Smooth muscle cell (in vitro differentiated cells): ENCODE results near the gene LLPH. TPM values are rescaled to one million over a fixed set of nuclear protein-coding genes. Genes with fewer than 3 reads are reported as not detected.

ENCODE experiments used
- DNase-seq: peaks from one replicate; lab custom pipeline; 2025; ENCODE audit not compliant: unreplicated experiment; lab: John Stamatoyannopoulos, UW
- H2AFZ ChIP-seq: fragments of 200-600 bp; sonication (generic); 2 replicates; pipeline ENCODE4 v1.6.0; 2016; ENCODE audit warnings: antibody characterized with exemption, low read depth, mild to moderate bottlenecking
- H3F3A ChIP-seq: fragments of 200-600 bp; sonication (generic); 2 replicates; pipeline ENCODE4 v1.6.0; 2017; ENCODE audit warnings: antibody characterized with exemption, low read depth
- H3K27ac ChIP-seq: fragments of 200-600 bp; sonication (generic); 2 replicates; pipeline ENCODE4 v1.5.1; 2016; ENCODE audit warnings: low read depth, mild to moderate bottlenecking
- H3K27me3 ChIP-seq: fragments of 200-600 bp; sonication (generic); 2 replicates; pipeline ENCODE4 v1.6.1; 2016; ENCODE audit warnings: low read depth, mild to moderate bottlenecking
- H3K36me3 ChIP-seq: fragments of 200-600 bp; sonication (generic); 2 replicates; pipeline ENCODE4 v1.5.1; 2016; ENCODE audit warnings: low read depth
- H3K4me1 ChIP-seq: fragments of 200-600 bp; sonication (generic); 2 replicates; pipeline ENCODE4 v1.5.1; 2016; ENCODE audit warnings: low read depth
- H3K4me2 ChIP-seq: fragments of 200-600 bp; sonication (generic); 2 replicates; pipeline ENCODE4 v1.6.0; 2016; ENCODE audit warnings: mild to moderate bottlenecking
- H3K4me3 ChIP-seq: fragments of 200-600 bp; sonication (generic); 2 replicates; pipeline ENCODE4 v1.5.1; 2016; ENCODE audit warnings: mild to moderate bottlenecking
- H3K79me2 ChIP-seq: fragments of 200-600 bp; sonication (generic); 2 replicates; pipeline ENCODE4 v1.6.0; 2016; ENCODE audit warnings: low read depth, mild to moderate bottlenecking
- H3K9ac ChIP-seq: fragments of 200-600 bp; sonication (generic); 2 replicates; pipeline ENCODE4 v1.6.0; 2016; ENCODE audit warnings: low read depth
- H3K9me3 ChIP-seq: fragments of 200-600 bp; sonication (generic); replicated peaks from 2 replicates; pipeline ENCODE4 v1.5.1; 2016; ENCODE audit warnings: low read depth
- H4K20me1 ChIP-seq: fragments of 200-600 bp; sonication (generic); 2 replicates; pipeline ENCODE4 v1.6.0; 2016; ENCODE audit warnings: low read depth
- WGBS: methylation state at CpG from one replicate; pipeline ENCODE4 v1.1.7; 2016; ENCODE audit warnings: low lambda C conversion rate; 5-methylcytosine and 5-hydroxymethylcytosine counted together
- polyA plus RNA-seq: library from polyadenylated mRNA; unstranded; fragments of >200 nt; fragmentation: Nextera tagmentation; extraction: Ambion mirVana; gene quantifications from 2 replicates; pipeline ENCODE4 v1.2.1, GENCODE V29; 2016
- total RNA-seq: library from RNA; depleted of rRNA; stranded (reverse); fragments of >200 nt; gene quantifications from 2 replicates; pipeline ENCODE4 v1.2.3, GENCODE V29; 2014
- TF ChIP-seq, protein P1 (sequence below): fragments of 200-600 bp; sonication (generic); IDR thresholded peaks from 2 replicates; pipeline ENCODE4 v1.5.1; 2017; ENCODE audit warnings: borderline replicate concordance, mild to moderate bottlenecking, antibody characterized with exemption; ENCODE audit not compliant: insufficient read depth, poor library complexity, severe bottlenecking

Gene LLPH
- total and polyA plus RNA-seq, 2 experiments from 2014 or later: 9.2 to 33.1 TPM

DNA sequence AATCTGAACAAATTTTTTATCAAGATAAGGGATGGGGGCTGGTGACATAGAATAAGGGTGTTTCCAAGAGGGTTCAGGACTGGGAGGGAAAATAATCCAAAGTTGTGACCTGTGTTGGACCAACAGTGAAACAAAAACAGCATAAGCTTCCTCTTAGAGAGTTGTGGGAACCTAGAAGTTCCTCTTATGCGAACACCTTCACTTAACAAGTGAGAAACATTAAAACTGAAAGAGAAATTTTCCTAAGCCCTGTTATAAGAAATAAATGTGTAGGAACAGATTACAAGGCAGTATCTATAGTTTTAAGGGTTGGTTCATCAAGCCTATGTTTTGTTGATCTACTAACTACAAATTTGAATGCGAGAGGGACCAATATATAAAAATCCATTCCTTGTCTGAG, 58.4 kb downstream of the LLPH start:
- Histone ChIP-seq H3K9ac (no peak overlapping the region), H3K4me1 (no peaks in the 10 kb centered on the region), H3K9me3 (no peaks in the 10 kb centered on the region), H3F3A (peaks cover 2% of the 10 kb centered on the region), H3K79me2 (no peaks in the 10 kb centered on the region), H3K27me3 (no peaks in the 10 kb centered on the region), H2AFZ (no peak overlapping the region), H3K4me3 (no peak overlapping the region), H4K20me1 (no peaks in the 10 kb centered on the region), H3K27ac (no peak overlapping the region), H3K36me3 (no peaks in the 10 kb centered on the region), H3K4me2 (no peak overlapping the region)
- TF ChIP-seq, protein P1, sequence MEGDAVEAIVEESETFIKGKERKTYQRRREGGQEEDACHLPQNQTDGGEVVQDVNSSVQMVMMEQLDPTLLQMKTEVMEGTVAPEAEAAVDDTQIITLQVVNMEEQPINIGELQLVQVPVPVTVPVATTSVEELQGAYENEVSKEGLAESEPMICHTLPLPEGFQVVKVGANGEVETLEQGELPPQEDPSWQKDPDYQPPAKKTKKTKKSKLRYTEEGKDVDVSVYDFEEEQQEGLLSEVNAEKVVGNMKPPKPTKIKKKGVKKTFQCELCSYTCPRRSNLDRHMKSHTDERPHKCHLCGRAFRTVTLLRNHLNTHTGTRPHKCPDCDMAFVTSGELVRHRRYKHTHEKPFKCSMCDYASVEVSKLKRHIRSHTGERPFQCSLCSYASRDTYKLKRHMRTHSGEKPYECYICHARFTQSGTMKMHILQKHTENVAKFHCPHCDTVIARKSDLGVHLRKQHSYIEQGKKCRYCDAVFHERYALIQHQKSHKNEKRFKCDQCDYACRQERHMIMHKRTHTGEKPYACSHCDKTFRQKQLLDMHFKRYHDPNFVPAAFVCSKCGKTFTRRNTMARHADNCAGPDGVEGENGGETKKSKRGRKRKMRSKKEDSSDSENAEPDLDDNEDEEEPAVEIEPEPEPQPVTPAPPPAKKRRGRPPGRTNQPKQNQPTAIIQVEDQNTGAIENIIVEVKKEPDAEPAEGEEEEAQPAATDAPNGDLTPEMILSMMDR: no peak
- DNase-seq: no peak
- WGBS: 95% methylated on average over 2 of the region's 2 CpGs

DNA sequence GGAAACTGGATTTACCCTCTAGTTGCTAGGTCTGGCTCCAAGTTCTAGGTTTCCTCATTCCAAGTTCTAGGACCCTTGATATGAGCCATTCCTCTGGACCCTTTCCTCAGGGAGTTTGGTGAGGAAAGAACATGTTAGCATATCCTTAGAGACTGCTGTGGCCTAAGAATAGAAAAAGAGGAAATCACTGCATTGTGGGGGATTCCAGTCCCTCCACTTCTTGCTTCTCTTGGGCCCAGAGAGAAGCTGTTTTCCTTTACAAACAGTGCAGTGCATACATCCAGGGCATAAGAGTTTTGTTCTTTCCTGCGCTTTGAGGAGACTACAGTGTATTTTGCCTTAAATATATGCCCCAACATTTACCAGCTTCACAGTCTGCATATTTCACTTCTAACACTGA, 59.0 kb downstream of the LLPH start:
- Histone ChIP-seq H3K27ac (no peak overlapping the region), H3F3A (peaks cover 8% of the 10 kb centered on the region), H3K9ac (no peak overlapping the region), H3K27me3 (no peaks in the 10 kb centered on the region), H3K4me3 (no peak overlapping the region), H3K4me1 (peaks cover 2% of the 10 kb centered on the region), H3K4me2 (no peak overlapping the region), H3K36me3 (no peaks in the 10 kb centered on the region), H4K20me1 (no peaks in the 10 kb centered on the region), H3K9me3 (no peaks in the 10 kb centered on the region), H3K79me2 (no peaks in the 10 kb centered on the region), H2AFZ (no peak overlapping the region)
- TF ChIP-seq, protein P1: no peak
- WGBS: 100% methylated on average over 1 of the region's 1 CpG
- DNase-seq: no peak

DNA sequence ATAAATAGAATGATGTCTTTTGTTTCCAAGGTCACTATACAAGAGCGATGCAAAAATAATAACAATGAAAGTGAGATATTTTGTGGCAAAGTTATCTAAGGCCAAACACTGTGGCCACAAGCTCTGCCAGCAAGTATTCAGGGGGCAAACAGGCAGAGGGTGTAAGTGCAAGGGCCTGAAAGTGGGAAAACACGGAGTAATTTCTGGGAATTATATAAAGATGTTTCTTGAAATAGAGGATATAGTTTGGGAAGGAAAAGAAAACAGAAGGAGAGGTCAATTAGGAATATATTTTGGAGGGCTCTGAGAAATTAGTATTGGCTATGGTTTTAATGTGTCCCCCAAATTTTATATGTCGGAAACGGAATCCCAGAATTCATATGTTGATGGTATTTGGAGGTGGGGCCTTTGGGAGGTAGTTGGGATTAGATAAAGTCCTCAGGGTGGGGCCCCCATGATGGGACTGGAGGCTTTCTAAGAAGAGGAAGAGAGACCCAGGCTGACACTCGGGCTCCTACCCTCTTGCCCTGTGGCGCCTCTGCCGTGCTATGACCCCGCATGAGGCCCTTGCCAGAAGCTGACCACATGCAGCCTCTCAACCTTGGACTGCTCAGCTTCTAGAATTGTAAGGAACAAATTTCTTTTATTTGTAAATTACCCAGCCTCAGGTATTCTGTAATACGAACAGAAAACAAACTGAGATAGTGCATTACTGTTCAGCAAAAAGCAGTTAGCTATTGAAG, 60.0 kb downstream of the LLPH start:
- Histone ChIP-seq H3K27me3 (no peaks in the 10 kb centered on the region), H3K9me3 (no peaks in the 10 kb centered on the region), H3K4me3 (no peak overlapping the region), H4K20me1 (no peaks in the 10 kb centered on the region), H3K27ac (no peak overlapping the region), H3K36me3 (no peaks in the 10 kb centered on the region), H3K4me1 (peaks cover 9% of the 10 kb centered on the region), H3K79me2 (no peaks in the 10 kb centered on the region), H2AFZ (no peak overlapping the region), H3K9ac (no peak overlapping the region), H3F3A (peaks cover 14% of the 10 kb centered on the region), H3K4me2 (no peak overlapping the region)
- DNase-seq: no peak
- WGBS: 96% methylated on average over 9 of the region's 9 CpGs
- TF ChIP-seq, protein P1: no peak
